Measurements from ENCODE around the gene LIF.
"Not testable (repeated sequence)": the region's sequence is repeated elsewhere in the genome, so short reads cannot be mapped to it uniquely, and the experiment has no call there.

Gene LIF

DNA sequence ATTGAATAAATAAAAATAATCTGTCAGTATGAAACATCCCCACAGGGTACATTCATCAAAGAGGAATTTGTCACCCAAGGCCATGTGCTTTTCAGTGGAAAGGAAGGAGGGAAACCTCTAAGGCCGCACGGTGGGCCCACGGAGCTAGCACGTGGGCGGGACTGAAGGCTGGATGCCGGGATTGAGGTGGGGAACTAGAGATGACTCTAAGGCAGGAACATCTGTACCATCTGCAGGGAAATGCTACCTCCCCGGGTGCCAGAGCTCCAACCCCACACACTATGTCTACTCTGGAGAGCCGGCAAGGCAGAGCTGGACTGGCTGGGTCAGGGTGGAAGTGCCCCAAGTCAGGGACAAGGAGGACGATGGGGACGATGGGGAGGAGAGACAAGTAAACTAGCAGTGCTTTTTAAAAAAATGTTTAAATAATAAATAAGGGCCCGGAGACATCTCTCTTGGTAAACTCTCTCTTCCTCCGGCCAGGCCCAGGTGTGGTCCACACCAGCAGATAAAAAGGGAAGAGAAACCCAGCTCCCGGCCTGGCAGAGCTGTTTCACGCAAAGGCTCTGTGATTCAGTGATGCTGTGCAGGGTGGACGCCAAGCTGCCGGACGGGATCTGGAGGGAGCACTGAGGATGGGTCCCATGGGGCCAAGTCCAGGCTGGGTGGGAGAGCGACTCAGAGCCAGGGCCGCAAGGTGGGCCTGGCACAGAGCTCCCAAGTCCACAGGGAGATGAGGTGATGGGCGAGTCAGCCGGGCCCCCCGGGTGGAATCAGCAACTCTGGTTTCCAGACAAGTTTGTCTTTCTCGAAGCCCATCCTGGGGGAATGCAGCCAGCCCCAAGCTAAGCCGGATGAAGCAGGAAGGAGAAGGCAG, 5.8 kb downstream of the LIF start:
- no peak for DNase-seq

DNA sequence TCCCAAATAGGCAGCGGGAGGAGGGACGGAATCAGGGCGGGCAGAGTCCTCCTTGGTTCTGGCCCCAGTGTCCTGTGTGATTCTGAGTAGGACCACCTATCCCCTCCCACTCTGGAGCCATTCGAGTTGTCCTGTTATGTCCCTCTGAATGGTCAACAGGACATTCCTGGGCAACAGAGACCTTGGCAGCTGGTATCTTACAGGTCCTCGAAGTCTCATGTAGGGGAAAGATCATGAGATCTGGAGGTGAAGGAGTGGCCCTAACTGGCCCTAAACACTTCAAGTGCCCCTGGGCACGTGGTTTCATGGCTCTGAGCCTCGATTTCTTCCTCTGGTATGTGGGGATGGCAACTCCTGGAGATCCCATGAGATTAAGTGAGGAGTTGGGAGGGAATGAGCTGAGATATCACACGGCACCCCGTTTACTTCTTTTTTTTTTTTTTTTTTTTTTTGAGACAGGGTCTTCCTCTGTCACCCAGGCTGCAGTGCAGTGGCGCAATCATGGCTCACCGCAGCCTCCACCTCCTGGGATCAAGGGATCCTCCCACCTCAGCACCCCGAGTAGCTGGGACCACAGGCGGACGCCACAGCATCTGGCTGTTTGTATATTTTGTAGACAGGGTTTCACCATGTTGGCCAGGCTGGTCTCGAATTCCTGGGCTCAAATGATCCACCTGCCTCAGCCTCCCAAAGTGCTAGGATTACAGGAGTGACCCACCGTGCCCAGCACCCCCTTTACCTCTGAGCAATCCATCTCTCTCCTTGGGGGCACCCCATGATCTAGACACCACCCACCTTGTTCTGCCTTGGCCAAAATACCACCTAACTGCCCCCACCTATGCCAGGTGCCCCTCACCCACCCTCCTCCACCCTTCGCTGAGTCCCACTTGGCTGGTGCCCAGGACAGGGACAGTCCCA, 6.8 kb downstream of the LIF start:
- DNase-seq, result no peak

DNA sequence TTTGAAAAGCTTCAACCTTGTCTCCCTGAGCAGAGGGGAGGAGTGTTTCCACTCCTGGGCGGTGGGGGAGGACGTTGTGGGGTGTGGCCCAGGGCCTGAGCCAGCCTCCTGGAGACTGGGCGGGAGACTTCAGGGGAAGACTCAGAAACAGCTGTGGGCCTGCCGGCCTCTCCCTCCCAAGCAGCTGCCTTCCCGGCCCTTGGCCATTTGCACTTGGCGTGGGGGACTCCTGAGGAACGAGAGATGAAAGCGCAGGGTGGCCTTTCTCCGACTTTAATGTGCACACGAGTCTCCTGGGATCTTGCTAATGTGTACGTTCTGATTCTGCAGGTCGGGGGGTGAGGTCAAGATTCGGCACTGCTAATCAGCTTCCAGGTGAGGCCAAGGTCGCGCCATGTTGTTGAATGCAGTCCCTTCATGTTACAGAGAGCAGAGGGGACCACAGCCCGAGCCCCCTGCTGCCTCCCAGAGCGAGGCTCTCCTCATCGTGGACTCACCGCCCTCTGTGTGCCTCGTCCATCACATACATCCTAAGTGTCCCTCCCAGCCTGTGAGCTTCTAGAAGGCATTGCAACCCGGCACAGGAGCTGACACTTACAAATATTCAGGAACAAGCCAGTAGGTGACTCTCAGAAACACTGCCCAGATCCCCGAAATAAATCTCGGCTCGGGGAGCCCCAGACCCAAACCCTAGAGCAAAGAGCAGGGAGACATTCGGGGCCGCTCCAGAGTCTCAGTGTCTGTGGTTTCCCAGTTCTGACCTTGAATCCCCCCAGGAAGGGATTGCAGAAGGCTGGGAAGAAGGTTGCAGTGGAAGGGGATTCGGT, 7.7 kb downstream of the LIF start:
- no peak for DNase-seq

DNA sequence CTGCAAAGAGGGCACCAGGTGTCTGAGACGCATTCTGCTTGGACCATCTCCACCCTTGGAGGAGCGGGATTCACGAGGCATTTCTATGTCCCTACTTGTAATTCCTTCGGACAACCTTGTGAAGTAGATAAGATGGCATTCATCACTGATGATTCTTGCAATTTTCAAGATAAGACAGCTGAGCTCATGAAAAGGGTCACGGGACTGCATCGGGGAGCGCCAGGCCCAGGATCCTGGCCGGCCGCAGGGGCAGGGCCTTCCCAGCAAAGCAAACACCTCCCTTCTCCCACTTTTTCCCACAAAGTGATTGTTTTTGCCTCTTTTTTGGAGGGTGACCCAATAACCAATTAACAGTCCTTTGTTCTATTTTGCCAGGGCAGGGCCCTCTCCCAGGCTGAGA, 8.4 kb downstream of the LIF start:
- DNase-seq, result no peak

DNA sequence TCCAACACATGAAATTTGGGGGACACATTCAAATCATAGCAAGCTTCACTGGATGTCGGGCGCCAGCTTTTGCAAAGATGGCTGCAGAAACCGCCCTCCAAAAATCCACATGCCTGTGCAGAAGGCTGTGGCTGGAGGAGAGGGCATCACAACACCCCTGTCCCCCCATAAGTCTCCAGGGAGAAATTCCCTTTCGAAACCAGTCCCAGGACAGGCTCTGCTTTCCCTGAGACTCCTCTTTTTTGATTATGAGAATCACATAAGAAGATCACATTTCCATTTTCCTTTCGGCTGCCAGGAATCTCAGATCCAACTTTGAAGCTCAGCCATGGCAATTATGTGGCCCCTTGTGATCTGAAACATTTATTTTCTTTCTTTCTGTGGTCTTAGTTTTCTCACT, 9.7 kb downstream of the LIF start:
- no peak for DNase-seq

DNA sequence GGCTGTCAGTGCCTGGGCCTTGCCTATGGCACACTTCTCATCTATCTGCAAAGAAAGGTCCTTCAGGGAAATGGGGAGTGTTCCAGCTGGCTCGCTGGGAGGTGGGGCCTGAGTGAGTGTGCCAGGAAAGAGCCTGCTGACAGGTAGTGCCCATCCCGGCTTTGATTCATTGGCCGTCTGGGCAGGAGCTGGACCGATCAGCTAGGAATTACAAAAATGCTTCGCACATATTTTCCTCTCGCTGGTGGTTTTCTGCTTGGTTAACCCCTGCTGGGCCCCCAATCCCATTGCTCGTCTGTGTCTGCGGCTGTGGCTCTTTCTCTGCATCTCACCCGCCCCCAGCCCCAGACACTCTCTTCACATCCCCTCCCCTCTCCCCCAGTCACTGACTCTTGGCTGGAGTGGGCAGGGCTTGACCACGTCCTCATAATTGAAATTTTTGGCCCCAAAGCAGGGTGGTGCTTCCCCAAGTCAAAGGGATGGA, 10.8 kb downstream of the LIF start:
- peak; percentile 61 for DNase-seq

DNA sequence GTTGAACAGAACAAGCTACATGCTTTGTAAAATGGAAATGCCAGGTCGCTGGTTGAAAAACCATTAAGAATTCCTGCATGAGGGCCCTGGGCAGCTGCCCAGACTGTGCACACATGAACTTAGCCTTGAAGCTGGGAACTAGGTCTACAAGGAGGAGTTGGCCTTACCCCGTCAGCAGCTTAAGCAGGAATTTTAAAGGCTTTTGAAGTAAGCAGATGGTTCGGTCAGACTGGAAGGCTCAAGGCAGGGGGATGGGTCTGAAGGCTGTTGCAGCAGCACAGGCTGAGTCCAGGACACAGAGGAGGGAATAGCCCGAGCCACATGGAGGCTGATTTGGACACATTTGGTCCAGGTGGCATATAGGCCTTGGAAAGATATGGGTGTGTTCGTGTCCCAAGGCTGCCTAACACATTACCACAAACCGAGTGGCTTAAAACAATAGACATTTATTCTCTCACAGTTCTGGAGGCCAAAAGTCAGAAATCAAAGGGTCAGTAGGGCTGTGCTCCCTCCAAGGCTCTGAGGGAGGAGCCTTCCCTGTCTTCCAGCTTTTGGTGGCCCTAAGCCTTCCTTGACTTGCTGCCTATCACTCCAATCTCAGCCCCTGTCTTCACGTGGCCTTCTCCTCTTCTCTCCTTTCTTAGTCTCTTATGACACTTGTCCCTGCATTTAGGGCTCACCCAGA, 11.6 kb downstream of the LIF start:
- no peak for DNase-seq

DNA sequence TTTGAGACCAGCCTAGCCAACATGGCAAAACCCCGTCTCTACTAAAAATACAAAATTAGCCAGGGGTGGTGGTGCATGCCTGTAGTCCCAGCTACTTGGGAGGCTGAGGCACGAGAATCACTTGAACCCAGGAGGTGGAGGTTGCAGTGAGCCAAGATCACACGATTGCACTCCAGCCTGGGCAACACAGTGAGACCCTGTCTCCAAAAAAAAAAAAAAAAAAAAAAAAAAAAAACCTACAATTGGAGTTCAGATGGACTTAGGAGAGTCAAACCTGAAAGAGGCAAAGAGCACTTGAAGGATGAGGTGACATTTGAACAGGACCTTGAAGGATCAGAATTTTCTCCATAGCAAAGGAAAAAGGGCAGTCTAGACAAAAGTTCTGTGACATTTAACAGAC, 12.2 kb downstream of the LIF start:
- DNase-seq, result not testable (repeated sequence)

DNA sequence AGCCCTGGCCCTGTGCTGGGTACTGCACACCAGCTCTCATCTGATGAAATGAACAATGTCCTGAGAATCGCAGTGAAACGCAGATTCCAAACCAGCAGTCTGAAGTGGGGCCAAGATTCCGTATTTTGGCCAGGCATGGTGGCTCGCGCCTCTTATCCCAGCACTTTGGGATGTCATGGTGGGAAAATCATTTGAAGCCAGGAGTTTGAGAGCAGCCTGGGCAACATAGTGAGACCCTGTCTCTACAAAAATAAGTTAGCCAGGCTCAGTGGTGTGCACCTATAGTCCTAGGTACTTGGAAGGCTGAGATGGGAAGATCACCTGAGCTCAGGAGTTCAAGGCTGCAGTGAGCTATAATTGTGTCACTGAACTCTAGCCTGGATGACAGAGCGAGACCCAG, 13.0 kb downstream of the LIF start:
- DNase-seq, result no peak

DNA sequence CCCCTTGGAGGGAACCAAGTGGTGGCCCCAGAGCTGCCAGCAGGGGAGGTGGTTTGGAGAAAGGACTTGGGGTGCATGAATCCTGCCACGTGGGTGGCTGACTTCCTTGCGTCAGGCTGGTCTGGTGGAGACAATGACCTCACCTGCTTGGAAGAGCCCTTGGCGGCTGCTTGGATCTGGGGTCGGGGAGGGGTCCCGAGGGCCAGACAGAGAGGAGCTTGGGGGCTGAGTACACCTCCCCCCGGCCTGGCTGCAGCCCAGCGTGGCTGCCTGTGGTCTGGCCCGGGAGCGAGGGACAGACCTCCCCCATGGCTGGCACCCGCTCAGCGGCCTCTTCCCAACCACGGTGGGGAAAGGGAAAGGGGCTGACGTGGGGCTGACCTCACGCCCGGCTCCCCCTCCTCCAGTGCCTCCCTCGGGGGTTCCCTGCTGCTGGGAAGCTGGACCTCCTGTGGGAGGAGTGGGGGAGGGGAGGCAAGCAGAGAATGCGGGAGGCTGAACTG, 13.8 kb downstream of the LIF start:
- no peak for DNase-seq

DNA sequence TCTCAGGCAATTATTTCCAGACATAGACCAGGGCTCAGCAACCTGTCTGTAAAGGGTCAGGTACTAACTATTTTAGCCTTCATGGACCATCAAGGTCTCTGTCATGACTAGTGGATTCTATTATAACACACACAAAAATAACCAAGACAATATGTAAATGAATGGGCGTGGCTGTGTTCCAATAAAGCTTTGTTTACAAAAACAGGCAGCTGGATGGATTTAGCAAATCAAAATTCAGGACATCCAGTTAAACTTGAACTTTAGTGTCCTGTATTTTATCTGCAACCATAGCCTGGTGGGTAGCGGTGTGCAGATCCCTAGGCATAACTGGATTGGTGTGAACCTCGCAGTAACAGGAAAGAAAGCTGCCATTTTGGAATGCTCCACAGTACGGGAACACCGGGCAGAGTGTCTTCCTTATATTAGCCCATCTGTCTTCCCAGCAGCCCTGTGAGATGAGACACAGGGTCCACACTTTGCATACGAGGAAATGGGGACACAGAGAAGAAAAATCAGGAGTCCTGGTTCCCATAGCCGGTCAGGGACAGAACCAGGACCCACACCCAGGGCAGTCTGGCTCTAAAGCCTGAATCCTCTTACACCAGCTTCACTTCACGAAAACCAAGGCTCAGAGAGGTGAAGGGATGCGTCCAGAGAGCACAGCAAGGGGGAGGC, 15.6 kb downstream of the LIF start:
- DNase-seq, result no peak

DNA sequence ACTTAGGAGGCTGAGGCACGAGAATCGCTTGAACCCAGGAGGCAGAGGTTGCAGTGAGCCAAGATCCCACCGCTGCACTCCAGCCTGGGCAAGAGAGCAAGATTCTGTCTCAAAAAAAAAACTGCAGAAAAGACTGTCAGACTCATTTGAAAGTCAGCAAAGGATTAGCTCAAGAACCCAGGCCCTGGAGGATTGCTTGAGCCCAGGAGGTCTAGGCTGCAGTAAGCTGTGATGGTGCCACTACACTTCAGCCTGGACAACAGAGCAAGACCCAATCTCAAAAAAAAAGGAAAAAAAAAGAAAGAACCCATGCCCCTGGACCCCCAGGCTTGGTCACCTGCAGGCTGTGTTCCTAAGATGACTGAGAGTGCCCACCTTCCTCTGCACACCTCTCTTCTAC, 16.2 kb downstream of the LIF start:
- DNase-seq, result no peak

DNA sequence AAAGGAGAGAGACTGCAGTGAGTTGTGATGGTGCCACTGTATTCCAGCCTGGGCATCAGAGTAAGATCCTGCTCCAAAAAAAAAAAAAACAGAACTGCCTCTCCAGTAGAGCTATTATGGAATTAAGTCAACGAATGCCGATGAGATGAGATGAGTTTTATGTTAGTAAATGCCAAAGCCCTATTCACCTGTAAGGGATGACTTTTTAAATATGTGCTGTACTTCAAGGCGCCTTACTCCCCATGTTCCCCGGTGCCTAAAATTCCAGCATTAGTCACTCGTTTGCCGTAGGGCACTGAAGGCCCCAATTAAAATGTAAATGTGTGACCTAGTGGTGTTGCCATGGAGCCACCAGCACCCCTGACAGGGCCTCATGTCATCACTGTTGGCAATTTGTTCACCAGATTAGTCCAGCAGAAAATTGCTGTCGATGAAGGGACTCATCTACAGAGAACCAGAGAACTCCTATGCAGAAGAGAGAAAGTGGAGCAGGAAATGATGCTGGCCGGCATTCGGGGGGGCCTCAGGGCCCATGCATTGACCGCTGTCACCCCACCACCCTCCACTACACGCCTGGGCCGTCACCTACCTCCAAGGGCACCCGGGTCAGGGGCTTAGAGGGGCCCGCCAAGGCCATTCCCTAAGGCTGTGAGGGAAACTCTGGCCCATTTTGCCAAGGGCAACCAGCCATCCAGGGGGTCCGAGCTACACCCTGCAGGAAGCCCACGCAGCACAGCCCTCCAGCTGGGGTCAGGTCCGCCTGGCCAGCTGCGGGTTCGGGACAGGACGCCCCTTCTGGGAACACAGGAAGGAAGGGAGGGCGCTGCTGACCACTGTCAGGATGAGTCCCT, 17.8 kb downstream of the LIF start:
- no peak for DNase-seq

DNA sequence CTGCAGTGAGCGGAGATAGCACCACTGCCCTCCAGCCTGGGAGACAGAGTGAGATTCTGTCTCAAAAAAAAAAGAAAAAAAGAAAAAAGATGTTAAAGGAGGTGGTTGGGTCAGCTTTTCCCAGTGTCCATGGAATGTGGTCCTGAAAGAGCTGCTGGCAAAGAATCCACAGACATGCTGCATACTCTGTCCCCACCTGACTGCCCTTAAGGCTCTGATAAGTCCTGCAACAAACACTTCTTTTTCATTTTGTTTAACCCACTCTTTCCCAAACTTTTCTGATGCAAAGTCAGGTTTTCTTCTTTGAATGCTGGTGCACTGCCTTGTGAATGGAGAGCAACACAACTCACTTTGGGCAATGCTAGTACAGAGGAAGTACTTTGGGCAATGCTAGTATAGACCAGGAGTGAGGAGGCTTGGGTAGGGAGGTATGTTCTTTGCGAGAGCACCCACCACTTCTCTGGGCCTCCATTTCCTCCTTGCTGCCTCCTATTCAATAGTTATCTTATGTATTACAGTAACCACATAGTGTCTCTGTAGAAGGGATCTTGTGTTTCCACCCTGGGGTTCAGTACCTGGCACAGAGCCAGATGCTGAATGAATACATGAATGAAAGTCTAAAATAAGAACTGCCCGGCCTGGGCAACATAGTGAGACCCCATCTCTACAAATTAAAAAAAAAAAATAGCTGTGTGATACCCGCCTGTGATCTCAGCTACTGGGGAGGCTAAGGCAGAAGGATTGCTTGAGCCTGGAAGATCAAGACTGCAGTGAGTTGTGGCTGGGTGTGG, 18.9 kb downstream of the LIF start:
- DNase-seq, result no peak

DNA sequence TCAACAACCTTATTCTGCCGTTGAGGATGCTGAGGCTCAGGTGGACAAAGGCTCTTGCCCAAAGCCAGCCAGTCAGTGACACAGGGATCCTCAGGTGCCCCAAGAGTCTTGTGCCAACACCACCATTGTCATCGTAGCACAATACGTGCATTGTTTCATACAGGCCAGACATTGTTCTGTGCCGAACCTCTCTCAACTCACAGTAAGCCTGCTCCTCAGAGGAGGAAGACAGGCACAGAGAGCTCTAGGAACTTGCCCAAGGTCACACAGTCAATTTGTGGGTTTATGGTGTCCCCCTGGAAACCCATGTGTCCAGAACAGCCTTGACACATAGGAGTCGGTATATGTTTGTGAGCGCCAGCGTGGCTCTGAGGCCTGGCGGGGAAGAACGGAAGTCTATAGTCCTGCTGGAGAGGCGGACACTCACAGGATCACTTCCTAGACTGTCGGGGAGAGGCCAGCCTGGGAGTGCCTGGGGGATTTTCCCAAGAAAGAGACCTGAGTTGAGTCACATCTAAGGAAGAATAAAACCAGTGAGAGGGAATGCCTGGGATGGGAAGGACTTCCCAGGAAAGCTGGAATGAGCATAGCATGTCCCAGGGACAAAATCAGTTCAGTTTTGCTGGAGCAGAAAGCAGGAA, 20.2 kb downstream of the LIF start:
- DNase-seq, result no peak

DNA sequence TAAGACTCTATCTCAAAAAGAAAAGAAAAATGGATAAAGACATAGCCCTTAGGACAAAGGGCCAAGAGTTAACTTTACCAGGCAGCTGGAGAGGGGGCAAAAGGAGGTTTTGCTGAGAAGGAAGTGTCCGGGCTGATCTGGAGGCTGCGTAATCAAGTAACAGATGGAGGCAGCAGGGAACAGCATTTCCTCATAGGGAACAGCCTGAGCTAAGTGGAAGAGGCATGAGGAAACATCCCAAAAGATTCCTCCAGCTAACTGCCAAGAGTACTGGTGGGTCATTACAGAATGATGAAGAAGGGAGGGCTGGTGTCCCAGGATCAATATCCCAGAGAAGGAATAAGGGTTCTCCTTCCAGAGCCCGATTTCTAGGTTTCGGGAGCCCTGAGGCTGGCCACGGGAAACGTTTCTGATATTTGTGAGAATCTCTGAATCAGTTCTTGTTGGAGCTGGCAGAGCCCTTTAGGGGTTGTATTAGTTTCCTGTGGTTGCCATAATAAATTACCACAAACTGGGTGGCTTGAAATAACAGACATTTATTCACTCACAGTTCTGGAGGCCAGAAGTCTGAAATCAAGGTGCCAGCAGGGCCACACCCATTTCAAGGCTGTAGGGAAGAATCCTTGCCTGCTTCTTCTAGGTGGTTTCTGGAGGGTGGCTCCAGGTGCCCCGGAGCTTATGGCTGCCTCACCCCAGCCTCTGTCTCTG, 21.2 kb downstream of the LIF start:
- DNase-seq, result no peak

DNA sequence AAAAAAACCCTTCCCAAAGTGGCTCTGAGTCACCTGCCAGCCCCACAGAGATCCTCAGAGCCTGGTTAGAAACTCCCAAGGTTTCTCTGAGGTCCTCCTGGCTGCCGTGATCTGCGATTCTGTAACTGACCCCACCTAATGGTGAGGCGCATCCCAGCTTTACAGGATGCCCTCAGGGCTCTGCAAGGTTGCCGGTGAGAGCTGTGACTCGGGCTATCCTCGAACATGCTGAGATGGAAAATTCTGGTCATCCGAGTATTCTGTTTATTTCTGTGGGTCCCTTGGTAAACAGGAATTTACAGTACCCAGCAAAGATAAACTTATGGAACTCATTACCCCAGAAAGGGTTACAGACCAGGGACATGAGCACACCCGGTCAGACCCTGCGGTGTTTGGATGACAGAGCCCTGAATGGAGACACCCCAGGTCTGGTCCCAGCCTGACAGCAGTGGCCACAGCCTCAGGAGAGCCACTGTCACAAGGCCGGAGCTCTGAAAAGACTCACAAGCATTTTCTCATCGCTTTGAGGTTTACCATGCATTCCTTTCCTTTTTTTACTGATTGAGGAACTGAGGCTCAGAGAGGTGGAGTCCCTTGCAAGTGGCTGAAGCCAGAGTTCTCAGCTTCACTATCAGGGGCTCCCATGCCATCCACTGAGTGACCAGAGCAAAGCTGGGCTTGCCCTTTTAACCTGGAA, 22.2 kb downstream of the LIF start:
- no peak for DNase-seq

DNA sequence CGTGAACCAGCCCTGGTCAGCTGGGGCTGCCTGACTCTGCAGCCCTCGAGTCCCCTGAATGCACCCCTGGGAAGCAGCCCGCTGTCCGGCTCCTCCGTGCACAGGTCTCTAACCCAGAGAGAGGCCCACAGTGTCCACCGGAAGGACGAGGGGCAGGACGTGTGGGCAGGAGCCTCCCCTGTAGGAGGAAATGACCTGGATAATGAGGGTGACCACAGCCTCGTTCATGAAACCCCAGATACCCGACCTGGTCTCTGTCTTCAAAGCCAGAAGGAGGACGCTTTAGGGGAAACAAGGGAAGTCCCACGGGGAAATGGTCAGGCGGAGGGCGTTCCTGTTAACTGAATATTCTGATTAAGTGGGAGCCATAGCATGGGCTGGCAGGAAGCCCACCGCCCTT, 23.3 kb downstream of the LIF start:
- no peak for DNase-seq
